H1 (cell line): Measurements from ENCODE around the gene TBC1D22B. TPM values are rescaled to one million over a fixed set of nuclear protein-coding genes. Genes with fewer than 3 reads are reported as not detected.
A peak's percentile ranks its signal among the peaks of the same experiment; 100 is the strongest.

Experiments used
- CTCF ChIA-PET: fragments of 300-600 bp; sonication (Branson Sonifier 250); formaldehyde crosslinking; loops from one replicate; lab custom pipeline; 2021; ENCODE audit not compliant: partially characterized antibody; lab: Charles Lee
- POLR2A ChIA-PET: fragments of 300-600 bp; sonication (Branson Sonifier 250); formaldehyde crosslinking; loops from one replicate; lab custom pipeline; 2021; ENCODE audit warnings: inconsistent platforms; ENCODE audit not compliant: partially characterized antibody; lab: Charles Lee
- DNase-seq, 2 experiments: peaks; one replicate each; pipeline versions ENCODE4 v3.0.0 to v3.0.0-alpha.2; 2010 to 2022; ENCODE audit warnings: low spot score in 2 of 2, low read depth in 1 of 2, mixed read lengths in 1 of 2
- FAIRE-seq: peaks from 2 replicates; lab custom pipeline; 2011; peaks lifted over from hg19 to GRCh38; lab: Jason Lieb, UNC
- H2AFZ ChIP-seq: 2 replicates; pipeline ENCODE4 v1.8.1; 2012; ENCODE audit warnings: low read length, inconsistent platforms
- H2AK5ac ChIP-seq: 2 replicates; pipeline ENCODE4 v1.6.1; 2013; ENCODE audit warnings: low read depth, low read length
- H2BK120ac ChIP-seq: replicated peaks from 2 replicates; pipeline ENCODE3; 2013; ENCODE audit warnings: low read depth, low read length, inconsistent platforms
- H2BK12ac ChIP-seq: 2 replicates; pipeline ENCODE4 v1.6.1; 2013; ENCODE audit warnings: low read depth, low read length
- H2BK15ac ChIP-seq: 2 replicates; pipeline ENCODE4 v1.6.1; 2013; ENCODE audit warnings: low read length
- H2BK20ac ChIP-seq: 2 replicates; pipeline ENCODE4 v1.6.1; 2013; ENCODE audit warnings: low read length
- H2BK5ac ChIP-seq: 2 replicates; pipeline ENCODE4 v1.6.1; 2013; ENCODE audit warnings: low read depth, low read length
- H3K14ac ChIP-seq: 2 replicates; pipeline ENCODE4 v1.6.1; 2013; ENCODE audit warnings: inconsistent platforms; ENCODE audit not compliant: insufficient read length
- H3K18ac ChIP-seq: 2 replicates; pipeline ENCODE4 v1.6.1; 2013; ENCODE audit warnings: low read length; ENCODE audit errors: extremely low read depth
- H3K23ac ChIP-seq: 2 replicates; pipeline ENCODE4 v1.6.1; 2013; ENCODE audit warnings: inconsistent platforms; ENCODE audit not compliant: insufficient read length
- H3K23me2 ChIP-seq: 2 replicates; pipeline ENCODE4 v1.6.1; 2013; ENCODE audit warnings: low read depth, low read length
- H3K27ac ChIP-seq: 2 replicates; pipeline ENCODE4 v1.6.1; 2011; ENCODE audit warnings: low read depth, low read length, inconsistent platforms
- H3K27me3 ChIP-seq, 4 experiments: replicated peaks in 1 of 4; 1 replicate in 1 of 4; 2 replicates in 3 of 4; pipeline versions ENCODE4 v1.6.1 to v1.8.1; 2011 to 2013; ENCODE audit warnings: low read length in 3 of 4, mild to moderate bottlenecking in 3 of 4, inconsistent platforms in 2 of 4, mixed read lengths in 2 of 4, moderate library complexity in 1 of 4; ENCODE audit not compliant: control insufficient read depth in 3 of 4, insufficient read depth in 3 of 4; ENCODE audit errors: extremely low read depth in 1 of 4
- H3K36me3 ChIP-seq, 4 experiments: 2 replicates each; pipeline versions ENCODE4 v1.6.1 to v1.8.1; 2011 to 2013; ENCODE audit warnings: mild to moderate bottlenecking in 4 of 4, low read length in 3 of 4, moderate library complexity in 2 of 4, control low read depth in 1 of 4, inconsistent platforms in 1 of 4; ENCODE audit not compliant: insufficient read depth in 4 of 4, control insufficient read depth in 2 of 4
- H3K4ac ChIP-seq: replicated peaks from 2 replicates; pipeline ENCODE3; 2013; ENCODE audit warnings: low read length, low read depth, mixed read lengths, inconsistent platforms; ENCODE audit not compliant: insufficient read length
- H3K4me1 ChIP-seq, 4 experiments: replicated peaks in 1 of 4; 1 replicate in 1 of 4; 2 replicates in 3 of 4; pipeline versions ENCODE4 v1.6.1 to v1.8.1; 2011 to 2013; ENCODE audit warnings: low read length in 3 of 4, inconsistent platforms in 2 of 4, mixed read lengths in 1 of 4; ENCODE audit not compliant: insufficient read depth in 4 of 4, control insufficient read depth in 3 of 4
- H3K4me2 ChIP-seq, 2 experiments: 2 replicates each; pipeline versions ENCODE4 v1.6.1 to v1.8.1; 2011 to 2013; ENCODE audit warnings: low read depth in 2 of 2, low read length in 2 of 2, control low read depth in 1 of 2, inconsistent platforms in 1 of 2, mild to moderate bottlenecking in 1 of 2; ENCODE audit not compliant: insufficient read depth in 1 of 2
- H3K4me3 ChIP-seq, 4 experiments: fragments of 200-600, 300-600 bp in 1 of 4; sonication (generic), shearing (Covaris generic), sonication (Bioruptor Twin) in 1 of 4; 2 replicates each; pipeline versions ENCODE4 v1.5.1 to v1.8.1; 2011 to 2016; ENCODE audit warnings: low read length in 4 of 4, low read depth in 3 of 4, control low read depth in 2 of 4, inconsistent platforms in 2 of 4, mild to moderate bottlenecking in 2 of 4, mixed read lengths in 1 of 4, moderate library complexity in 1 of 4; ENCODE audit not compliant: insufficient read depth in 2 of 4; ENCODE audit errors: extremely low read depth in 1 of 4
- H3K56ac ChIP-seq: replicated peaks from 2 replicates; pipeline ENCODE3; 2013; ENCODE audit warnings: low read depth, mild to moderate bottlenecking, mixed read lengths, low read length, inconsistent platforms; ENCODE audit not compliant: insufficient read length
- H3K79me1 ChIP-seq: 2 replicates; pipeline ENCODE4 v1.6.1; 2013; ENCODE audit warnings: low read depth, low read length, control low read depth
- H3K79me2 ChIP-seq, 2 experiments: 2 replicates each; pipeline versions ENCODE4 v1.6.1 to v1.8.1; 2012 to 2013; ENCODE audit warnings: low read length in 2 of 2, mild to moderate bottlenecking in 2 of 2, inconsistent platforms in 1 of 2; ENCODE audit not compliant: insufficient read depth in 2 of 2, control insufficient read depth in 1 of 2
- H3K9ac ChIP-seq, 4 experiments: replicated peaks in 1 of 4; 1 replicate in 1 of 4; 2 replicates in 3 of 4; pipeline versions ENCODE4 v1.6.1 to v1.8.1; 2011 to 2013; ENCODE audit warnings: low read depth in 3 of 4, low read length in 3 of 4, control low read depth in 2 of 4, mild to moderate bottlenecking in 2 of 4, moderate library complexity in 2 of 4, inconsistent platforms in 1 of 4; ENCODE audit errors: extremely low read depth in 1 of 4
- H3K9me3 ChIP-seq, 2 experiments: 2 replicates each; pipeline versions ENCODE4 v1.6.1 to v1.8.1; 2012 to 2013; ENCODE audit warnings: mild to moderate bottlenecking in 2 of 2, moderate library complexity in 2 of 2, control low read depth in 1 of 2, inconsistent platforms in 1 of 2, low read depth in 1 of 2, low read length in 1 of 2, mixed read lengths in 1 of 2; ENCODE audit not compliant: insufficient read depth in 2 of 2
- H4K20me1 ChIP-seq, 2 experiments: replicated peaks in 1 of 2; 2 replicates each; pipeline versions ENCODE3 to v1.8.1; 2011 to 2013; ENCODE audit warnings: inconsistent platforms in 2 of 2, low read length in 2 of 2, mild to moderate bottlenecking in 1 of 2; ENCODE audit not compliant: insufficient read depth in 2 of 2, control insufficient read depth in 1 of 2
- H4K5ac ChIP-seq: 2 replicates; pipeline ENCODE4 v1.6.1; 2013; ENCODE audit warnings: low read length, low read depth, mixed read lengths, inconsistent platforms; ENCODE audit not compliant: insufficient read length
- H4K8ac ChIP-seq: 2 replicates; pipeline ENCODE4 v1.8.0; 2013; ENCODE audit warnings: mild to moderate bottlenecking, moderate library complexity, low read length, inconsistent platforms; ENCODE audit not compliant: insufficient read depth; ENCODE audit errors: extremely low read depth
- H4K91ac ChIP-seq: replicated peaks from 2 replicates; pipeline ENCODE3; 2013; ENCODE audit warnings: low read length, mixed read lengths, inconsistent platforms; ENCODE audit not compliant: insufficient read length
- CHD2 ChIP-seq: IDR thresholded peaks from 2 replicates; pipeline ENCODE4 v1.6.1; 2012; ENCODE audit warnings: low read length, improper control_type of control experiment
- JUN ChIP-seq: IDR thresholded peaks from 2 replicates; pipeline ENCODE4 v1.6.1; 2011; ENCODE audit warnings: low read depth, mild to moderate bottlenecking, improper control_type of control experiment, low read length
- POLR2AphosphoS5 ChIP-seq: IDR thresholded peaks from 2 replicates; pipeline ENCODE4 v1.6.1; 2011; ENCODE audit warnings: low read depth, low read length
- SP4 ChIP-seq: IDR thresholded peaks from 2 replicates; pipeline ENCODE4 v1.6.1; 2012; ENCODE audit warnings: low read length, inconsistent platforms
- TBP ChIP-seq: IDR thresholded peaks from 2 replicates; pipeline ENCODE4 v1.6.1; 2011; ENCODE audit warnings: low read depth, low read length, improper control_type of control experiment
- TCF12 ChIP-seq: IDR thresholded peaks from 2 replicates; pipeline ENCODE4 v1.6.1; 2011; ENCODE audit warnings: low read depth, mild to moderate bottlenecking, low read length
- WGBS, 2 experiments: shearing (Covaris generic) in 1 of 2; methylation state at CpG; one replicate each; pipeline versions ENCODE4 v1.1.6 to v1.1.7; 2013 to 2015; ENCODE audit warnings: low lambda C conversion rate in 2 of 2, mixed read lengths in 2 of 2, inconsistent platforms in 1 of 2, low coverage in 1 of 2, missing lambda C conversion rate in 1 of 2; ENCODE audit not compliant: insufficient replicate concordance in 2 of 2, insufficient coverage in 1 of 2, insufficient read length in 1 of 2; ENCODE audit errors: extremely low coverage in 1 of 2, missing lambda C conversion rate in 1 of 2; 5-methylcytosine and 5-hydroxymethylcytosine counted together
- polyA plus RNA-seq, 7 experiments: library from polyadenylated mRNA; depleted of rRNA in 3 of 7; stranded (reverse) in 5 of 7; unstranded in 2 of 7; fragments of >200 nt in 5 of 7; fragments of 200-250 nt in 2 of 7; gene quantifications; 1 replicate in 5 of 7; 2 replicates in 1 of 7; 4 replicates in 1 of 7; pipeline versions ENCODE4 v1.2.1 to v1.2.3, GENCODE V29; 2011 to 2013; ENCODE audit warnings: missing spikeins in 2 of 7, mixed read lengths in 2 of 7
- total RNA-seq: library from RNA; stranded (reverse); fragmentation: NEBNext Ultra II Directional; extraction: Animal tissue kit (Norgen Biotek cat#: 25700); gene quantifications from 2 replicates; pipeline ENCODE4 v1.2.1, GENCODE V29; 2021
- TF ChIP-seq, protein P1 (sequence below): IDR thresholded peaks from 2 replicates; pipeline ENCODE4 v1.6.1; 2012; ENCODE audit warnings: inconsistent platforms
- TF ChIP-seq, protein P2 (sequence below), 3 experiments: IDR thresholded peaks; 1 replicate in 2 of 3; 2 replicates in 1 of 3; pipeline versions ENCODE4 v1.5.1 to v1.6.1; 2011; ENCODE audit warnings: low read length in 3 of 3, mild to moderate bottlenecking in 3 of 3, inconsistent platforms in 2 of 3, low read depth in 1 of 3, moderate library complexity in 1 of 3; ENCODE audit not compliant: insufficient read depth in 1 of 3; ENCODE audit errors: control extremely low read depth in 1 of 3

The TBC1D22B gene
- total and polyA plus RNA-seq, 2 of the 8 experiments (the other 6 are each of a cell fraction or from before 2014, with no cell fraction given), result 10.1 to 17.4 TPM

DNA sequence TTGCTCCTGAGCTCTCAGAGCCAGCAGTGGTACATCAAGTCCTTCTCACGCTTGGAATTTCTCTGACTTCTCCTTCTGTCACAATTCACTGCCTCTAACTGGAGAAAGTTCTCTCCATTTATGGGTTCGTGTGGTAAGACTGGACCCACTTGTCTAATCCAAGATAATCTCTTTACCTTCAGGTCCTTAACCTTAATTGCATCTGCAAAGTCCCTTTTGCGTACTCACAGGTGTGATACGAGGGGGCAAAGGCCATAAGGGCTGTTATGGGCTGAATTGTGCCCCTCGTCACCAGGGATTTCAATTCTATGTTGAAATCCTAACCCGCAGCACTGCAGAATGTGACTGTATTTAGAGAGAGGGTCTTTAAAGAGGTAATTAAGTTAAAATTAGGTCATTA lies 27.5 kb upstream of the TBC1D22B start:
- Histone ChIP-seq H3K79me2 (no peaks in the 10 kb centered on the region), H2AK5ac (no peak overlapping the region), H3K36me3 (no peaks in the 10 kb centered on the region), H4K5ac (no peak overlapping the region), H3K4me1 (peaks cover 0 to 2% (median 0%) of the 10 kb centered on the region in 4 experiments; a peak in 1 of 7 replicates), H2BK20ac (no peak overlapping the region), H3K9ac (no peak overlapping the region), H3K56ac (no peak overlapping the region), H3K27ac (no peak overlapping the region), H2AFZ (peak overlapping the region; percentile 81; the same call in 1 of the 2 replicates), H3K18ac (no peak overlapping the region), H3K4me2 (no peak overlapping the region), H3K14ac (no peak overlapping the region), H4K91ac (no peak overlapping the region), H4K8ac (no peak overlapping the region), H2BK5ac (no peak overlapping the region), H3K23ac (no peak overlapping the region), H3K9me3 (no peaks in the 10 kb centered on the region), H3K79me1 (no peaks in the 10 kb centered on the region), H2BK120ac (no peak overlapping the region), H2BK12ac (no peak overlapping the region), H3K23me2 (no peaks in the 10 kb centered on the region; the same call in 1 of the 2 replicates), H3K27me3 (peaks cover 0 to 1% (median 0%) of the 10 kb centered on the region in 4 experiments; a peak in 1 of 7 replicates), H3K4ac (no peak overlapping the region), H2BK15ac (no peak overlapping the region), H4K20me1 (no peaks in the 10 kb centered on the region), H3K4me3 (no peak overlapping the region)
- no peak for FAIRE-seq
- TF ChIP-seq TBP, result no peak
- TF ChIP-seq, protein P1, sequence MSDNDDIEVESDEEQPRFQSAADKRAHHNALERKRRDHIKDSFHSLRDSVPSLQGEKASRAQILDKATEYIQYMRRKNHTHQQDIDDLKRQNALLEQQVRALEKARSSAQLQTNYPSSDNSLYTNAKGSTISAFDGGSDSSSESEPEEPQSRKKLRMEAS, result no peak
- TF ChIP-seq POLR2AphosphoS5, result no peak
- no peak for TF ChIP-seq CHD2
- TF ChIP-seq TCF12, result no peak
- no peak for TF ChIP-seq JUN
- TF ChIP-seq, protein P2, sequence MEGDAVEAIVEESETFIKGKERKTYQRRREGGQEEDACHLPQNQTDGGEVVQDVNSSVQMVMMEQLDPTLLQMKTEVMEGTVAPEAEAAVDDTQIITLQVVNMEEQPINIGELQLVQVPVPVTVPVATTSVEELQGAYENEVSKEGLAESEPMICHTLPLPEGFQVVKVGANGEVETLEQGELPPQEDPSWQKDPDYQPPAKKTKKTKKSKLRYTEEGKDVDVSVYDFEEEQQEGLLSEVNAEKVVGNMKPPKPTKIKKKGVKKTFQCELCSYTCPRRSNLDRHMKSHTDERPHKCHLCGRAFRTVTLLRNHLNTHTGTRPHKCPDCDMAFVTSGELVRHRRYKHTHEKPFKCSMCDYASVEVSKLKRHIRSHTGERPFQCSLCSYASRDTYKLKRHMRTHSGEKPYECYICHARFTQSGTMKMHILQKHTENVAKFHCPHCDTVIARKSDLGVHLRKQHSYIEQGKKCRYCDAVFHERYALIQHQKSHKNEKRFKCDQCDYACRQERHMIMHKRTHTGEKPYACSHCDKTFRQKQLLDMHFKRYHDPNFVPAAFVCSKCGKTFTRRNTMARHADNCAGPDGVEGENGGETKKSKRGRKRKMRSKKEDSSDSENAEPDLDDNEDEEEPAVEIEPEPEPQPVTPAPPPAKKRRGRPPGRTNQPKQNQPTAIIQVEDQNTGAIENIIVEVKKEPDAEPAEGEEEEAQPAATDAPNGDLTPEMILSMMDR (IDR thresholded peaks at IDR 0.05; ENCODE audit: control extremely low read depth in 1 of 3, insufficient read depth in 1 of 3, low read depth in 1 of 3, low read length in 3 of 3), result no peak
- no peak for TF ChIP-seq SP4
- ChIA-PET POLR2A (no interaction called here), CTCF (no interaction called here)
- no peak for DNase-seq
- 95% methylated on average over 6 of the region's 6 CpGs; no CpG with 5 or more reads in 1 of the 2 experiments for WGBS, 2 experiments
